Lower leg skin (tissue), 4 donors: ENCODE results near the gene MKRN1. TPM values are rescaled to one million over a fixed set of nuclear protein-coding genes. Genes with fewer than 3 reads are reported as not detected.

Experiments used
- DNase-seq, 2 donors: peaks; one replicate each; pipeline ENCODE4 v3.0.0-alpha.2; 2019; ENCODE audit warnings: low spot score in 2 of 2
- H3K4me3 ChIP-seq: fragments of 200-600 bp; sonication (generic); 2 replicates; pipeline ENCODE4 v1.5.1; 2017; ENCODE audit warnings: mild to moderate bottlenecking, low read depth; ENCODE audit not compliant: poor library complexity, severe bottlenecking
- CTCF ChIP-seq, 3 donors: fragments of 450-650 bp; IDR thresholded peaks; one replicate each; pipeline ENCODE4 v1.5.1; 2016; ENCODE audit warnings: antibody characterized with exemption in 3 of 3, mild to moderate bottlenecking in 3 of 3, moderate library complexity in 2 of 3
- POLR2A ChIP-seq, 2 donors: fragments of 450-650 bp; IDR thresholded peaks; one replicate each; pipeline ENCODE4 v1.6.1; 2016 to 2017; ENCODE audit warnings: antibody characterized with exemption in 2 of 2, mild to moderate bottlenecking in 1 of 2, moderate library complexity in 1 of 2
- WGBS, 2 donors: methylation state at CpG; one replicate each; pipeline ENCODE4 v1.1.5; 2018; 5-methylcytosine and 5-hydroxymethylcytosine counted together
- intact Hi-C: fragments of 100-400 bp; cut with DNase I; formaldehyde crosslinking; loops from one replicate; pipeline ENCODE4 v1.15.0; 2023; ENCODE audit warnings: low total_unique reads
- total RNA-seq, 4 donors: library from RNA; depleted of rRNA; stranded (reverse); fragments of >200 nt; gene quantifications; one replicate each; pipeline ENCODE4 v1.1.0, GENCODE V29; 2016

Gene MKRN1
- total RNA-seq, 4 donors from 2014 or later, result 74.4 to 92.3 (median 85.4) TPM

GRCh38 chr7:140489026-140489359 is 9.7 kb upstream of the MKRN1 start:
- 80 to 96% methylated on average over 2 of the region's 2 CpGs for WGBS, 2 donors
- TF ChIP-seq CTCF (IDR thresholded peaks at IDR 0.05) (no peak), POLR2A (IDR thresholded peaks at IDR 0.05) (no peak)
- no peak overlapping the region for H3K4me3 ChIP-seq
- intact Hi-C loops, result no loop called here
- no peak for DNase-seq

GRCh38 chr7:140485500-140486265 is 6.4 kb upstream of the MKRN1 start:
- DNase-seq, result no peak
- intact Hi-C loops, result no loop called here
- no peak overlapping the region for H3K4me3 ChIP-seq
- TF ChIP-seq CTCF (IDR thresholded peaks at IDR 0.05) (no peak), POLR2A (IDR thresholded peaks at IDR 0.05) (no peak)
- WGBS, 2 donors, result 52 to 58% methylated on average over 14 of the region's 14 CpGs

GRCh38 chr7:140484951-140485499 is 5.7 kb upstream of the MKRN1 start:
- H3K4me3 ChIP-seq, result no peak overlapping the region
- intact Hi-C loops, result no loop called here
- TF ChIP-seq CTCF (IDR thresholded peaks at IDR 0.05), result no peak
- TF ChIP-seq POLR2A (IDR thresholded peaks at IDR 0.05), result no peak
- DNase-seq, result no peak
- WGBS, 2 donors, result 54 to 60% methylated on average over 5 of the region's 5 CpGs

GRCh38 chr7:140484479-140484878 is 5.2 kb upstream of the MKRN1 start:
- DNase-seq, result no peak
- TF ChIP-seq CTCF (IDR thresholded peaks at IDR 0.05), result no peak
- no peak for TF ChIP-seq POLR2A (IDR thresholded peaks at IDR 0.05)
- 83 to 92% methylated on average over 3 of the region's 3 CpGs for WGBS, 2 donors
- H3K4me3 ChIP-seq, result no peak overlapping the region
- intact Hi-C loops, result no loop called here

- peak overlapping the region; percentile 90 for H3K4me3 ChIP-seq
- TF ChIP-seq POLR2A (IDR thresholded peaks at IDR 0.05) (no peak), CTCF (IDR thresholded peaks at IDR 0.05) (no peak)
- intact Hi-C loops, result no loop called here
- 2 to 7% methylated on average over 2 of the region's 2 CpGs for WGBS, 2 donors
- no peak for DNase-seq
Observed at GRCh38 chr7:140479739-140480084, 407 bp upstream of the MKRN1 start.
